ENCODE results near the gene HIVEP1.

HIVEP1 gene

GRCh38 chr6:12058172-12058961, 46.3 kb downstream of the HIVEP1 start:
- Histone ChIP-seq H2AFZ (ENCODE audit: low read depth, low read length) (no peak overlapping the region), H3K79me2 (ENCODE audit: low read length) (peaks cover 37% of the 10 kb centered on the region), H3K9me3 (ENCODE audit: insufficient read depth, low read length) (no peaks in the 10 kb centered on the region), H4K20me1 (ENCODE audit: insufficient read depth, low read length) (no peaks in the 10 kb centered on the region), H3K9ac (ENCODE audit: low read length) (no peak overlapping the region), H3K27me3 (ENCODE audit: low read depth, low read length) (no peaks in the 10 kb centered on the region), H3K36me3 (replicated peaks; ENCODE audit: low read depth, low read length) (no peaks in the 10 kb centered on the region), H3K27ac (ENCODE audit: low read length) (no peak overlapping the region), H3K4me3 (ENCODE audit: low read length) (no peak overlapping the region), H3K4me1 (ENCODE audit: low read length) (peaks cover 49% of the 10 kb centered on the region), H3K4me2 (ENCODE audit: low read length) (peak overlapping the region; percentile 1; the same call in 1 of the 2 replicates)
- TF ChIP-seq EZH2phosphoT487 (IDR thresholded peaks at IDR 0.05; ENCODE audit: low read depth) (no peak), CTCF (IDR thresholded peaks at IDR 0.05; ENCODE audit: low read depth, low read length) (no peak)

GRCh38 chr6:12060780-12061609, 48.9 kb downstream of the HIVEP1 start:
- no peak overlapping the region for H3K27ac ChIP-seq (ENCODE audit: low read length)
- peak overlapping the region; percentile 76 for H3K4me3 ChIP-seq (ENCODE audit: low read length)
- peak overlapping the region; percentile 87 for H3K4me2 ChIP-seq (ENCODE audit: low read length)

GRCh38 chr6:12062605-12063004, 50.5 kb downstream of the HIVEP1 start:
- no peak overlapping the region for H3K4me2 ChIP-seq (ENCODE audit: low read length)
- no peaks in the 10 kb centered on the region for H3K36me3 ChIP-seq (replicated peaks; ENCODE audit: low read depth, low read length)
- H3K4me3 ChIP-seq (ENCODE audit: low read length): no peak overlapping the region
- H3K9ac ChIP-seq (ENCODE audit: low read length): no peak overlapping the region
- peaks cover 41% of the 10 kb centered on the region for H3K79me2 ChIP-seq (ENCODE audit: low read length)
- H3K27ac ChIP-seq (ENCODE audit: low read length): no peak overlapping the region
- H4K20me1 ChIP-seq (ENCODE audit: insufficient read depth, low read length): peaks cover 9% of the 10 kb centered on the region; the same call in 1 of the 2 replicates
- TF ChIP-seq EZH2phosphoT487 (IDR thresholded peaks at IDR 0.05; ENCODE audit: low read depth): no peak
- no peak for TF ChIP-seq CTCF (IDR thresholded peaks at IDR 0.05; ENCODE audit: low read depth, low read length)
- H2AFZ ChIP-seq (ENCODE audit: low read depth, low read length): no peak overlapping the region
- peaks cover 66% of the 10 kb centered on the region for H3K4me1 ChIP-seq (ENCODE audit: low read length)
- no peaks in the 10 kb centered on the region for H3K9me3 ChIP-seq (ENCODE audit: insufficient read depth, low read length)
- H3K27me3 ChIP-seq (ENCODE audit: low read depth, low read length): no peaks in the 10 kb centered on the region

More at GRCh38 chr6:12060780-12061609, 48.9 kb downstream of the HIVEP1 start:
- Histone ChIP-seq H3K27me3 (ENCODE audit: low read depth, low read length) (no peaks in the 10 kb centered on the region), H3K9me3 (ENCODE audit: insufficient read depth, low read length) (no peaks in the 10 kb centered on the region), H4K20me1 (ENCODE audit: insufficient read depth, low read length) (peaks cover 6% of the 10 kb centered on the region; the same call in 1 of the 2 replicates), H3K4me1 (ENCODE audit: low read length) (peaks cover 69% of the 10 kb centered on the region), H2AFZ (ENCODE audit: low read depth, low read length) (peak overlapping the region; percentile 5; the same call in 1 of the 2 replicates), H3K9ac (ENCODE audit: low read length) (no peak overlapping the region; the same call in 1 of the 2 replicates), H3K36me3 (replicated peaks; ENCODE audit: low read depth, low read length) (no peaks in the 10 kb centered on the region), H3K79me2 (ENCODE audit: low read length) (peaks cover 44% of the 10 kb centered on the region)
- TF ChIP-seq EZH2phosphoT487 (IDR thresholded peaks at IDR 0.05; ENCODE audit: low read depth): no peak
- TF ChIP-seq CTCF (IDR thresholded peaks at IDR 0.05; ENCODE audit: low read depth, low read length): no peak

GRCh38 chr6:12064131-12064530, 52.0 kb downstream of the HIVEP1 start:
- no peaks in the 10 kb centered on the region for H3K27me3 ChIP-seq (ENCODE audit: low read depth, low read length)
- TF ChIP-seq EZH2phosphoT487 (IDR thresholded peaks at IDR 0.05; ENCODE audit: low read depth) (no peak), CTCF (IDR thresholded peaks at IDR 0.05; ENCODE audit: low read depth, low read length) (no peak)

More at GRCh38 chr6:12064131-12064530, 52.0 kb downstream of the HIVEP1 start:
- Histone ChIP-seq H4K20me1 (ENCODE audit: insufficient read depth, low read length) (peaks cover 12% of the 10 kb centered on the region; the same call in 1 of the 2 replicates), H3K27ac (ENCODE audit: low read length) (no peak overlapping the region), H2AFZ (ENCODE audit: low read depth, low read length) (no peak overlapping the region), H3K36me3 (replicated peaks; ENCODE audit: low read depth, low read length) (no peaks in the 10 kb centered on the region), H3K9ac (ENCODE audit: low read length) (no peak overlapping the region), H3K4me3 (ENCODE audit: low read length) (no peak overlapping the region), H3K4me2 (ENCODE audit: low read length) (peak overlapping the region; percentile 70), H3K4me1 (ENCODE audit: low read length) (peaks cover 55% of the 10 kb centered on the region), H3K79me2 (ENCODE audit: low read length) (peaks cover 39% of the 10 kb centered on the region), H3K9me3 (ENCODE audit: insufficient read depth, low read length) (no peaks in the 10 kb centered on the region)
